Type B pancreatic cell (in vitro differentiated cells): ENCODE data around the gene NFATC3. TPM values are rescaled to one million over a fixed set of nuclear protein-coding genes. Genes with fewer than 3 reads are reported as not detected.

Source experiments
- DNase-seq: peaks from one replicate; pipeline ENCODE4 v3.0.0; 2021; ENCODE audit warnings: mixed read lengths; ENCODE audit not compliant: unreplicated experiment; ENCODE audit errors: extremely low spot score
- H3K27ac Mint-ChIP-seq: 2 replicates; pipeline ENCODE4 v1.8.0; 2021; ENCODE audit warnings: mild to moderate bottlenecking, mixed read lengths
- H3K27me3 Mint-ChIP-seq: 2 replicates; pipeline ENCODE4 v1.8.0; 2021; ENCODE audit warnings: mixed read lengths
- H3K36me3 Mint-ChIP-seq: 2 replicates; pipeline ENCODE4 v1.8.0; 2021; ENCODE audit warnings: mixed read lengths
- H3K4me1 Mint-ChIP-seq: one replicate; pipeline ENCODE4 v1.8.0; 2021; ENCODE audit warnings: mixed read lengths; ENCODE audit not compliant: unreplicated experiment
- H3K4me3 Mint-ChIP-seq: 2 replicates; pipeline ENCODE4 v1.8.0; 2021; ENCODE audit warnings: mild to moderate bottlenecking, mixed read lengths
- H3K9me3 Mint-ChIP-seq: 2 replicates; pipeline ENCODE4 v1.8.0; 2021; ENCODE audit warnings: mixed read lengths
- total RNA-seq: library from RNA; stranded (reverse); gene quantifications from 2 replicates; pipeline ENCODE4 v1.2.1, GENCODE V29; 2021; ENCODE audit warnings: low replicate concordance
- TF ChIP-seq, protein P1 (sequence below): fragments of 200-600 bp; sonication (generic); conservative IDR thresholded peaks from 2 replicates; pipeline ENCODE4 v1.5.0; 2021; ENCODE audit warnings: antibody characterized with exemption, mild to moderate bottlenecking

Gene NFATC3
- total RNA-seq, 1 donor from 2014 or later: 55.5 TPM

DNA sequence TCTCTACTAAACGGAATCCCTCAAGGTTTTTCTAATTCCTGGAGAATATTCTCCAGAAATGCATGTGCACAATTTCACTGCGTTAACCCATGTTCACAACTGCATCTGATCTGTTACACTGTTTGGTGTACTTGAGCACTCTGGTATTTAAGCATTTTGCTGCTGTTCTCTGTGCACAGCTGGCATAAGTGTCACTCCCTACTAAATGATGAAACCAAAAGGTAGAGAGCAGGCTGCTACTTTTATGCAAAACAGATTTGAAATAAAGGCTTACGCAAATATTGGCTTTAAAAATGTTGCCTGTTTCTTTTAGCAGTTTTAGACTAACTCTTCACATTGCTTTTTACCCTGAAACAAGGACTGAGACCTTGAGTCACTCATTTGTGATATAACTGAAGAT lies 109.1 kb downstream of the NFATC3 start:
- Mint-ChIP-seq H3K9me3 (no peaks in the 10 kb centered on the region), H3K27me3 (no peaks in the 10 kb centered on the region), H3K4me1 (no peaks in the 10 kb centered on the region), H3K4me3 (no peak overlapping the region), H3K27ac (no peak overlapping the region), H3K36me3 (peaks cover 16% of the 10 kb centered on the region)
- DNase-seq: no peak
- TF ChIP-seq, protein P1, sequence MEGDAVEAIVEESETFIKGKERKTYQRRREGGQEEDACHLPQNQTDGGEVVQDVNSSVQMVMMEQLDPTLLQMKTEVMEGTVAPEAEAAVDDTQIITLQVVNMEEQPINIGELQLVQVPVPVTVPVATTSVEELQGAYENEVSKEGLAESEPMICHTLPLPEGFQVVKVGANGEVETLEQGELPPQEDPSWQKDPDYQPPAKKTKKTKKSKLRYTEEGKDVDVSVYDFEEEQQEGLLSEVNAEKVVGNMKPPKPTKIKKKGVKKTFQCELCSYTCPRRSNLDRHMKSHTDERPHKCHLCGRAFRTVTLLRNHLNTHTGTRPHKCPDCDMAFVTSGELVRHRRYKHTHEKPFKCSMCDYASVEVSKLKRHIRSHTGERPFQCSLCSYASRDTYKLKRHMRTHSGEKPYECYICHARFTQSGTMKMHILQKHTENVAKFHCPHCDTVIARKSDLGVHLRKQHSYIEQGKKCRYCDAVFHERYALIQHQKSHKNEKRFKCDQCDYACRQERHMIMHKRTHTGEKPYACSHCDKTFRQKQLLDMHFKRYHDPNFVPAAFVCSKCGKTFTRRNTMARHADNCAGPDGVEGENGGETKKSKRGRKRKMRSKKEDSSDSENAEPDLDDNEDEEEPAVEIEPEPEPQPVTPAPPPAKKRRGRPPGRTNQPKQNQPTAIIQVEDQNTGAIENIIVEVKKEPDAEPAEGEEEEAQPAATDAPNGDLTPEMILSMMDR: no peak

DNA sequence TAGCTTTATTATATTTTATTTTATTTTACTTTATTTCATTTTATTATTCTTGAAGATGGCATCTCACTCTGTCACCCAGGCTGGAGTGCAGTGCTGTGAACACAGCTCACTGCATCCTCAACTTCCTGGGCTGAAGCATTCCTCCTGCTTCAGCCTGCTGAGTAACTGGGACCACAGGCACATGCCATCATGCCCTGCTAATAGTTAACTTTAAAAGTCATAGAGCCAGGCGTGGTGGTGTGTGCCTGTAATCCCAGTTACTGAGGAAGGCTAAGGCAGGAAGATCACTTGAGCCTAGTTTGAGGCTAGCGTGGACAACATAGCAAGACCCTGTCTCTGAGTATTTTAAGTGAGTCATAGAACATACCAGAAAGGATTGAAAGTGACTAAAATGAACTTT lies 112.1 kb downstream of the NFATC3 start:
- Mint-ChIP-seq H3K27ac (no peak overlapping the region), H3K9me3 (no peaks in the 10 kb centered on the region), H3K36me3 (peaks cover 13% of the 10 kb centered on the region), H3K4me1 (peaks cover 6% of the 10 kb centered on the region), H3K27me3 (no peaks in the 10 kb centered on the region), H3K4me3 (no peak overlapping the region)
- no peak for DNase-seq
- TF ChIP-seq, protein P1: no peak

DNA sequence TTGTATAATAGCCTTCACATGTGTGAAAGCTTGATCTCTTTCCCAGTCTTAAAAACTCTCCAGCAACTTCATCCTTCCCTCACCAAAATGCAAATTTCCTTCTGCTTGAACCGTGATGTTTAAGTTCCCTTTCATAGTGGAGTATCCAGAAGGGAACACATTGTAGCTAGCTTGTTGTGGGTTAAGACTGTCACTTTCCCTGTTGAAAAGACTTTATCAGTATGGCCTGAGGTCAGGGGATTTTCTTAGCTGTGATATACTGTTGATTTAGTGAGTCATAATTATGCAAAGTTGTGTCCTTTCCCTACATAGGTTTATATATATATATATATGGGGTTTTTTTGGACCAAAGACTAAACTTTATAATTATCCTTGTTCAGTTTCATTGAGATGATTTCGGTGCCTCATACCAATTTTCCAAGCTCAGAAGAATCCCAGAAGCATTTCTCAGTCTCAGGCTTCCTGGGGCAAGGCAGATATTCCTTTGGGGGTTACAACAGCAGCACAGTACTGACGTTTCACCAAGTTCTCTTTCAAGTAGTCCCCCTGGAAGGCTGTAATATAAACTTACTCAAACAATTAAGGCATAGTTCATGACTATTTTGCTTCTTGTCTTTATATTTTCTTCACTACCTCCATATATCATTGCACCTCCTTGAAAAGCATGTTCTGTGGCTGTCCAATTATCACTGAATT lies 115.1 kb downstream of the NFATC3 start:
- DNase-seq: no peak
- Mint-ChIP-seq H3K27me3 (no peaks in the 10 kb centered on the region), H3K9me3 (no peaks in the 10 kb centered on the region), H3K36me3 (peaks cover 9% of the 10 kb centered on the region), H3K4me3 (no peak overlapping the region), H3K4me1 (peaks cover 6% of the 10 kb centered on the region), H3K27ac (peak overlapping the region; percentile 17)
- TF ChIP-seq, protein P1: no peak

DNA sequence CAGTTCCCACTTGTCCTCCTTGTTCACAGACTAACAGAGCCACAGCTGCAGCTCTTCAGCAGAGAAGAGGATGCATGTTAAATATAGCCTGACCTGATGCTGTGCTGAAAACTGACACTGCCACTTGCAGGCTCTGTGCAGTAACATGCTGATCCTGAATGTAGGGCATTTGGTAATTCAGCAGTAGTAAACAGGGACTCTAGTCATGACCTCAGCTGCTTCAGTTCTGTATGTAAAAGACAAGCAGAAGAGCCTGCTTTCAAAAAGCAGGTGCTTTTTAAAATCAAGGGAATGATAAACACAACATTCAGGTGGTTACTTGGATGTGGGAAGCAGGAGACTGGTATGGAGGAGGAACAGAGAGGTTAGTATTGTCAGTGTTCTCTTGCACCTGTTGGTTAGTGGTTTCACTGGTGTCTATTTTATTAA lies 116.9 kb downstream of the NFATC3 start:
- H3K27me3 Mint-ChIP-seq: no peaks in the 10 kb centered on the region
- TF ChIP-seq, protein P1: no peak
- H3K4me3 Mint-ChIP-seq: no peak overlapping the region
- no peak overlapping the region for H3K27ac Mint-ChIP-seq
- H3K9me3 Mint-ChIP-seq: no peaks in the 10 kb centered on the region
- DNase-seq: no peak
- peaks cover 9% of the 10 kb centered on the region for H3K36me3 Mint-ChIP-seq
- peaks cover 6% of the 10 kb centered on the region for H3K4me1 Mint-ChIP-seq

DNA sequence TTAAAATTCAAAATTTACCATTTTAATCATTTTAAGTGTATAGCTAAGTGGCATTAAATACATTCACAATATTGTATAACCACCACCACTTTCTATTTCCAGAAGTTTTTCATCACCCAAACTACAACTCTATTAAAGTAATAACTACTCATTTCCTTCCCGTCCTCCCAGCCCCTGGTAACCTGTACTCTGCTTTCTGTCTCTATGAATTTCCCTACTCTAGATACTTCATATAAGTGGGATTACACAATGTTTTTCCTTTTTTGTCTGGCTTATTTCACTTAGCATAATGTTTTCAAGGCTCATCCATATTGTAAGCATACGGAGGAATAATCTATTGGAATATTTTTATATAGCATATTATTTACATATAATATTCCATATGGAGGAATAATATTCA lies 121.1 kb downstream of the NFATC3 start:
- no peaks in the 10 kb centered on the region for H3K9me3 Mint-ChIP-seq

More for the DNA sequence above, 121.1 kb downstream of the NFATC3 start:
- TF ChIP-seq, protein P1: no peak
- Mint-ChIP-seq H3K36me3 (peaks cover 7% of the 10 kb centered on the region), H3K4me1 (no peaks in the 10 kb centered on the region), H3K27me3 (no peaks in the 10 kb centered on the region), H3K27ac (no peak overlapping the region), H3K4me3 (no peak overlapping the region)
- DNase-seq: no peak
